H54 (cell line): ENCODE measurements around the gene TNS3.
A peak's percentile ranks its signal among the peaks of the same experiment; 100 is the strongest.

Experiments
- DNase-seq: peaks from one replicate; pipeline ENCODE4 v3.0.0; 2011; ENCODE audit warnings: low spot score, mixed read lengths; ENCODE audit not compliant: insufficient read length
- FAIRE-seq: peaks from 3 replicates; lab custom pipeline; 2011; peaks lifted over from hg19 to GRCh38; lab: Jason Lieb, UNC
- POLR2A ChIP-seq: IDR thresholded peaks from 2 replicates; pipeline ENCODE4 v1.6.1; 2011; ENCODE audit warnings: low read depth, mild to moderate bottlenecking, low read length

TNS3 gene

DNA sequence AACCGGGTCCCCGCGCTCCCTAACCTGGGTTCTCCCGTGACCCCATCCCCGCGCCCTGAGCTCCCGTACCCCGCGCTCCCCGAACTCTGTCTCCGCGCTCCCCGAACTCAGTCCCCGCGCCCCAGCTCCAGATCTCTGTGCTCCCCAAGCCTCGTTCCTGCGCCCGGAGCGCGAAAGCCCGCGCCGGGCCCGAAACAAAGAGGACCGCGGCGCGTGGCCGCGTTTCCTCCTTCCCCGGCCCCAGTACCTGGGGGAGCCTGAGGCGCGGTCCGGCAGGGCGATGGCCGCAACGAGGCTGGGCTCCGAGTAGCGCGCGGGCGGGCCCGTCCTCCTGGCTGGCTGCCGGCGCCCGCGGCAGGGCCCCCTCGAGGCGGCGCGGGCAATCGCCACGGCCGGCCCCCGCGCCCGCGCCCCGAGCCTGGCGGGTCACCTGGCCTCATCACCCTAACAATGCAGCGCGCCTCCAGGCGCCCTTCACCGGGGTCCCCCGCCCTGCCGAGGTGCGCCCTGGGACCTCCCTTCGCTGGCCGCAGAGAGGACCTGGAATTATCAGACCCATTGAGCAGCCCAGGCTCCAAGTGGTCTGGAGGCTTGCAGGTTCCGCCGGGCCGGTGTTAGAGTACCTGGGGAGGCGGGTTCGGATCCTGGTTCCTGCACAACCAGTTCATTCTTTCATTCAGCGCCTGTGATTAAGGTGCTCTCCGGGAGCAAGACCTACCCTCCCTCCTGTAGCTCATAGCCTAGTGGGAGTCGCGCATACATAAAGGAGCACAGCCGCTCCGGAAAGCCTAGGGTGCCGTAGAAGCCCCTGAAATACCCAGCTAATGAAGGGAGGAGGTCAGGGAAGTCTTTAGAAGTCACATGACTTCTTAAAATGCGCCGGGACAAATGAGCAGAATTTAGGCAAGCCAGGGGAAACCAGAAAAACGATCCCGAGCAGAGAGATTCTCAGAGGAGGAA, at the start of gene TNS3:
TSS of gene TNS3 (minus strand) at position 308 of the 960 bp plus-strand sequence. CDS start 142,475 bp downstream, outside the sequence.
- TF ChIP-seq POLR2A, result peak; percentile 66
- DNase-seq, result peak; percentile 83
- no peak for FAIRE-seq

DNA sequence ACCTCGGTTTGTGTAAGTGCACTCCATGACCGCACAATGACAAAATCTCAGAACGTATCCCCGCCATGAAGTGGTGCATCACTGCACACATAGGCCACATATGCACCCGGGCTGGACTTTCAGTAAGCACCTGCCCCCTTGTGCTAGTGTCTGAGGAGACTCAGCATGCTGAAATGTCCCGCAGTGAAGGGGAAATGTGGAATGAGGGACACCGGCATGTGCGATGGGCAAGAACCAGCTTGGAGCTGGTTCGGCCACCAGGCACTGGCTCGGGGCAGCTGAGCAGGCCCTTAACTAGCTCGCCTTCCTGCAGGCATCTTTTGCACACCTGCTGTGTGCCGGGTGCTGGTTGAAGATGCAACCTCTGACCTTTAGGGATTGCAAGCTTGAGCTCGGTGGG, 49.8 kb upstream of the TNS3 start:
- DNase-seq, result no peak
- TF ChIP-seq POLR2A, result no peak; the same call in 1 of the 2 replicates
- FAIRE-seq, result no peak

DNA sequence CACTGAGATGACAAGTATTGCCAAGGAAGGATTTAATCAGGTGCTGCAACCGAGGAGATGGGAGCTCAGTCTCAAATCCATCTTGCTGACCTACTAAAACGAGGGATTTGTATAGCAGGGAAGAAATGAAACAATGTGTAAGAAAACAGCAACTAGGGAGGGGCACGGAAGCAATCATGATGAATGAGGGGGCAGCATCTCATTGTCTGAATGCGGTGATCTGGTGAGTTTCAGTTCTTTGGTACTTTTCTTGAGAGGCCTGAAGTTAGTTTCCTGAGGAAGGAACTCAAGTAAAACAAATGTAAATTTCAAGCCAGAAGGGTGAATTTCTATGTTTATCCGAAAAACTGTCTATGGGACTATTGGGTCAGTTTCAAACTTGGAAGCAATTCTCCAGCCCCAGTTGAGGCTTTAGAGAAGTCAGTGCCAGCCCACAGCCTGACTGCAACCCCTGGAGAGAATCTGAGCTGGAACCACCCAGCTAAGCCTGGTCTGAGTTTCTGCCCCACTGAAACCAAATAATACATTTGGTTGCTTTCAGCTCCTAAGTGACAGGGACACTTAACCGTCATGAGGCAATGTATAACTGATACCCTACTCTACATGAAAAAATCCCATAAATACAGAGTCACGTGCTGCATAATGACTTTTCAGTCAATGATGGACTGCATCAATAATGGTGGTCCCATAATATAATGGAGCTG, 45.8 kb upstream of the TNS3 start:
- DNase-seq (no peak), FAIRE-seq (no peak)

DNA sequence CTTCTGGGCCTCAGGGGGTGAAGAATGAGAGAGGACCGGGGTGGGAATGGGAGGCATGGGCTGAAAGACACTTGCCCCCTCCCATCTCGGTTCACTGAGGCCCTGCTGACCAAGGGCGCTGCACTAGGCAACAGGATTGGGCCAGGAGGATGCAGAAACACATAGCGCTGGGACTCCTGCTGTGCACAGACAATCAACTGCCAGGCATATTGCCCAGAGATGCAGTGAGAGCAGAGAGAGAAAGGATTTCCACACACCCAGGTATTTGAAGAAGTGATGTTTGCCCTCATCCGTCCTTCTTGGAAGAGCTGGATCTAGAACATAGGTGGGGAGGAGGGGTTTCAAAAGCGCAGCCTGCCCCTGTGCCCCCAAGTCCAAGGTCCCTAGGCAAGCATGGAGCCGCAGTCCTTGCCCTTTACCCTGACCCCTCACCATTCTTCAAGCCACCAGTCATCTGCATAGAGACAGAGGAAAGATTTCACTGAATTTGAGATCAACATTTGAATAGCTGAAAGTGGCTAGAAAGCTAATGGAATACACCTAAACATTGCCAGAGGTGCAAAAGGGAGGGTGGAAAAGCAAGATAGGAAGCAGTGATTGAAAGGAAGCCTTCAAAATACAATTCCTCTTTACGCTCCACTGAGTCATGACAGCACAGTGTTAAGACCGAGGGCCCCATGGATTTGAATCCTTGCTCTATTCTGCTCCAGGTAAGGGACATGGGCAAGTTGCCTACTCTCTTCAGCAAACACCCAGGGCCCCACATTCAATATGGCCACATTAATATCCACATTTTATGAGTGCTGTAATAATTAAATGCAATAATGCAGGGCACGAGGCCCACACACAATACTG, 44.2 kb upstream of the TNS3 start:
- no peak for TF ChIP-seq POLR2A
- DNase-seq, result no peak

More for the DNA sequence above, 45.8 kb upstream of the TNS3 start:
- TF ChIP-seq POLR2A, result no peak

DNA sequence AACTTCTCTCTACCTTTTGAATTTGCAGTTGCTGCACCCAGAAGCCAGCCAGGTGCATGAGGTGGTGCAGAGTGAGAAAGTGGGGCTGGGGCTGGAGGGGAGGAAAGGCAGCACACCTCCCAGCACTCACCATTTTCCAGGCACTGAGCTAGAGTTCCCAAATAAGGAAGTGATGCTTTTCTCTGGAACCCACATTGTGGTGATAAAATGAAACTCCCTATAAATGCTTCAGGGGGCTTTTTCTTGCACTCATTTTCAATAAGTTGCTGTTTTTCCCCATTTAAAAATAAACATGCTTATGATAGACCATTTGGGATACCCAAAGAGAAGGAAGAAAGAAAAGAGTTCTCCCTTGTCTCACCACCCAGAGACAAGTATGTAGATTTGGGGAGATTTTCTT, 42.8 kb upstream of the TNS3 start:
- FAIRE-seq, result no peak
- TF ChIP-seq POLR2A, result no peak
- DNase-seq, result no peak

More for the DNA sequence above, 44.2 kb upstream of the TNS3 start:
- no peak for FAIRE-seq

DNA sequence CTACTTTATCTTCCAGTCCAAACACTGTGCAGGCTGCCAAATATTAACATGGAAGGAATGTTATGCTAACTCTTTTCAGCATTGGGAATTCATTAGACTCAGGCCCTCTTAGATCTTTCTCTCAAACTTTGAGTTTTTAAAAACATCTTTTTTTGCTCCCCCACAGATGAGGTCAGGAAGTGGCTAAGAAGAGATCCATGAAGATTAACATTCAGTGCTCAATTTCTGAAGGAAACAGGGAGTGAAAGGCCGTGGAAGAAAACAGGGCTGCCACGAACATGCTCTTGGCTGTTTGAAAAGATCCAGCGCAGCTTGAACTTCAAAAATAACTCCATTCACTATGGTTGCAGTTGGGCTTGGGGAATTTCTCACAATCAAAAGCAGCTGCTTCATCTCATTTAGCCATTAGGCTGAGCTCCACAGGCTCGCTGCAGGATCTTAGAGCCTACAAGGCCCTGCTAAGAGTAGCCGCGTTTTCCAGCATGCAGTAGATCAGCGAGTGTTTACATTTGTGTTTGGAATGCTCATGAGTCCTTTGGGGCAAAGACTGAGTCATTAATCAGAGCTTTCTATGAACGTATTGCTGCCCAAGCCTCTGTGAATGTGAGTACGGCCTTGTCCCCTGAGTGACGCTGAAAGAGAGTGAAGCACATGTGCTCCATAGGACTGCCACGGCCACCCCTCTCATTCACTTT, 41.2 kb upstream of the TNS3 start:
- FAIRE-seq, result no peak
- DNase-seq, result no peak
- TF ChIP-seq POLR2A, result no peak

DNA sequence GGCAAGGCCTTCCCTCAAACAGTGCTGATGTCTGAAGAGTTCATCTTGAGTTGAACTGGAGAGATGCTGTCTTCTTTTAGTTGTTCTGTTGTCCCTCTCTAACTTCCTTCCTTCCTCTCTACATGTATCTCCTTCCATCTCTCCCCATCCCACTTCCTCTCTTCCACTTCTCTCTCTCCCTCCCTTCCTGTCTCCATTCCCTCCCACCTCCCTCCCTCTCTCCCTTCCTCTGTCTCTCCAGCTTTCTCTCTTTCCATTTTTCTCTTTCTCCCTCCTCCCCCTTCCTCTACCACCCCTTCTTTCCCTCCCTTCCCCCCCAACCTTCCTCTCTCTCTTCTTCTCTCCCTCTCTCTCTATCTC, 40.7 kb upstream of the TNS3 start:
- TF ChIP-seq POLR2A, result no peak
- DNase-seq (no peak), FAIRE-seq (no peak)

DNA sequence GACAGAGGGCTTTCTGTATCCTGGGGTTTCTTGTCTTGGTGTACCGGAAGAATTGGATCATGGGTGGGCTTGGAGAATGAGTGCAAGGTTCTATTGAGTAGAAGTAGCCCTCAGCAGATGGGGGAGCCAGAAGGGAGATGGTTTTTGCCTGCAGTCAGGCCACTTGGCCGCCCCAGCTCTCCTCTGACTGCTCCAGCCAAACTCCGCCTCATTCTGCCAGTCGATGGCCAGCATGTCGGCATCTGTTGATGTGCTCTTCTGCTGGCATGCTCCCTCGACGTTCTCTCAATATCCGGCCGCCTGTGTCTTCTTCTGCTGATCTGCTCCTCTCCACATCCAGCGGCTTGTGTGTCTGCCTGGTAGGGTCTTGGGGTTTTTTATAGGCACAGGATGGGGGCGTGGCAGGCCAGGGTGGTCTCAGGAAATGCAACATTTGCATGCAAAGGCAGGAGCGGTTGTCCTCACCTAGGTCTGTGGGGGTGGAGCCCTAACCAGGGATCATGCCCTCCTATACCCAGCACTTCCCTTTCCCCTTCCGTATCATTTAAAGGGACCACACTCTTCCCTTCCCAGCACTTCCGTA, 40.2 kb upstream of the TNS3 start:
- DNase-seq (no peak), FAIRE-seq (no peak)
- no peak for TF ChIP-seq POLR2A

DNA sequence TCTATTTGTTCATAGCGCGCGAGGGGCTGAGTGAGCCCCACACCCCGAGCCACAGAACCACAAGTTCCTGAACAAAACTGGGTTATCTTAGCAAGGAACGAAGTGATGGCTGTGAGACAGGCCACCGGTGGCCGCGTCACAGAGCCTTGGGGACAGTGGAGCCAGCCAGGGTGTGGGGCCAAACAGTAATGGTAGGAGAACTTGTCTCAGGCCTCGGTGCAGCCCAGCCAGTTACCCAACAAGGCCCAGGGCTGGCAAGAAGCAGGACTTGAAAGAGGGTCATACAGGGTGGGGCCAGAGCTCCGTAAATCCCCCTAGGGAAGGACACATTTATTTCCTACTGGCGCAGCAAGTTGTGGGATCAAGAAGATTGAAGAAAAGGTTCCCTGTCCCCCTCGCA, 39.4 kb upstream of the TNS3 start:
- DNase-seq (no peak), FAIRE-seq (no peak)
- no peak for TF ChIP-seq POLR2A

DNA sequence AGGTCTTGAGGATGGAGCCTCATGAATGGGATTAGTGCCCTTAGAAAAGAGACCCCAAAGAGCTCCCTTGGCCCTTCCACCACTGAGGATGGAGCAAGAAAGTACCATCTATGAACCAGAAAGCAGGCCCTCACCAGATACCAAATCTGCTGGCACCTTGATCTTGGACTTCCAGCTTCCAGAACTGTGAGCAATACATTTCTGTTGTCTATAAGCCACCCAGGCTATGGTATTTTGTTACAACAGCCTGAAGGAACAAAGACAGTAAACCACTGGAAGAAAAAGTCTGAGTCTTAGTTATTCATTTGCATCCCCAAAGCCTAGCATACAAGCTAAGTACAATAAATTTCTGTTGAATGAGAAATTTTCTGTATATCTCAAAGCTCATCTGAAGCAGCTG, 37.9 kb upstream of the TNS3 start:
- FAIRE-seq (no peak), DNase-seq (no peak)
- no peak for TF ChIP-seq POLR2A

DNA sequence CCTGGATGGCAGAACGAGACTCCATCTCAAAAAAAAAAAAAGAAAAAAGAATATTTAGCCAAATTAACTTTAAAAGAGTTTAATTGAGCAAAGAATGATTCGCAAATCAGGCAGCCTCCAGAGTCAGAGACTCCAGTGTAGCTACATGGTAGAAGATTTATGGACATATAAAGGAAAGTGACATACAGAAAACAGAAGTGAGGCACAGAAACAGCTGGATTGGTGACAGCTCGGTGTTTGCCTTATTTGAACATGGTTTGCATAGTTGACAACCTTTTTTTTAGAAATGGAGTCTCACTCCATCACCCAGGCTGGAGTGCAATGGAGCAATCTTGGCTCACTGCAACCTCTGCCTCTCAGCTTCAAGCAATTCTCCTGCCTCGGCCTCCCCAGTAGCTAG, 35.2 kb upstream of the TNS3 start:
- TF ChIP-seq POLR2A, result no peak
- FAIRE-seq (no peak), DNase-seq (no peak)

DNA sequence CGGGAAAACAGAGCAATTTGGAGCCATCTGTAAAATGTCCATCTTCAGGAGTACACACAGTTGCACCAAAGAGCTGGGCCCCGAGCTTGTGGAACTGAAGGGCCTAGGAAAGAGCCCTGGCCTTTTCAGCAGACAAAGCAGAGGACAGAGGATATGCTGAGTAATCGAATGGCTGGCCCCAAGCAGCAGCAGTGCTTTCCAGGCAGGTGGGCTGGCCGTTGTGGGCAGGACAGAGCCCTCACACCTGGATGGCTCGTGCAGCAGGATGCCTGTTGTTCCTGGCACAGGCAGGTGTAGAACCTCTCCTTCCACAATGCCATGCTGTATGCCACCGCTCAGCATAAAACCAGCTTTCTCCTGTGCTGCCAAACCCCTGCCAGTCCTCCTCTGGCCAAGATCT, 32.5 kb upstream of the TNS3 start:
- DNase-seq, result no peak
- TF ChIP-seq POLR2A, result no peak
- no peak for FAIRE-seq
